NCI-H2227 (cell line): ENCODE measurements around the gene NREP.

Source experiments
- DNase-seq: peaks from one replicate; lab custom pipeline; 2025; ENCODE audit not compliant: unreplicated experiment; lab: John Stamatoyannopoulos, UW

Gene NREP, protein sequence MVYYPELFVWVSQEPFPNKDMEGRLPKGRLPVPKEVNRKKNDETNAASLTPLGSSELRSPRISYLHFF

DNA sequence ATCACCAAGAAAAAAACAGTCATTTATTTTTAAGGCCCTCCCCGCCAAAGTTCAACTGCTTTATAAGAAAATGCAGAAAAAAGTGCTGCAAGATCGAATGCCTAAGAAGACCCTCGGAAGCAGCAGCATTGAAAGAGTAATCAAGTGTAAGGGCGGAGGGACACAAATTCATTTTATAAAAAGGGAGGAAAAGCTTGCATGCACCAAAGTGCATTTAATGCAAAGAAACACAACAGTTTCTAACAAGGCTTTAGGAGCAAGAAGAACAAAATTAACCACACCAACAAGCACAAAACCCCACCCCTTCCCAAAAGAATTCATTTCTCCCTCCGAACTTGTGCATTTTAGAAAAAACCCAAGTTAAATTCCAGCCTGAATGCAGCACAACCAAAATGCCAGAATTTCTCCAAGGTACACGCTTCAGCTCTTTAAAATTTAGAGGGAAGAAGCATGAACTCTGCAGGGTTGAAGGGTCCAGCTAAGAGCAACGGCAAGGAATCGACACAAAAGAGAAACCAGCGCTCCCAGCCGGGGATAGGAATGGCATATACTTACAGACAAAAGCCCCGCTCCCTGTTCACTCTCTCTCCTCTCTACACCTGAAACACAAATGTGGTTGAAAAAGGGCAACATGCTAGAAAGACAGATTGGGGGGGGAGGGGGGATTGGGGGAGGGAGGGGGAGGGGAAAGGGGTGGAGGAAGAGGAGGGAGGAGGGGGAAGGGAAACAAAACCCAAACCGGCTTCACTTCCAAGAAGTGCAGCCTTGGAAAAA, at the start of gene NREP:
TSS of gene NREP (minus strand) at position 614 of the 774 bp plus-strand sequence. CDS start 1,422 bp downstream, outside the sequence.
- peak; percentile 30 for DNase-seq

DNA sequence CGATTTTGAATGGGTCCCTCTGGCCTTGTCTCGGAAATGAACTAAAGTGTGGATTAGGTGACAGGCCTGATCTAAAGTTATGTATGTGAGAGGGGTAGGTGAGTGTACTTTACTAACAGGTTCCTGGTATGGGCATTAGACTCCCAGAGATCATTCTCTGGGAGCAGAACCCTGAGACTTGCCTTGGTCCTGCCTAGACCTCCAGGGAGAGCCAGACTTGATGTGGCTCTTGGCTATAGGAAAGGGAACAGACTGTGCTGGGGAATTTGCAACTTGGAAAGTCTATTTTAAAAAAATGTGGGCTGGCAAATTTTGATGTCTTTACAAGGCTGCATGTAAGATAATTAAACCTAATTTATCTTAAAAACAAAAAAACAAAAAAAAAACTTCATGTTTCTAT, 49.8 kb upstream of the NREP start:
- DNase-seq = no peak

DNA sequence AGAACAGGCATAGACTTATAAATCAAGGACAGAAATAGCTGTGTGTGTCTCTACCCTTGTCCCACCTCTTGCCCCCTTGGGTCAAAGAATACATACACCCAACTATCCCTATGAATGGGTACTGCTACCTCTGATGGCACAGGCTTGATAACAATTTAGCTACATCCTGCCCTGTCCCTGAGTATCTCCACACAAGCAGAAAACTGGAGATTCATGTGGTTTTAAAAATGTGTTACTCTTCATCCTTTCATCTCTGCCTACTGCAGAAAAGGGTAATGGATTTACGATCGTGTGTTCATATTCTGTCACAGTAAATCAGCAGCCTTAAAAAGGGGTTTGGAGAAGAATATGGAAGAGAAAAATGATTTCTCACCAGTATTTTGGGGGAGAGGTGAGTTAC, 49.2 kb upstream of the NREP start:
- DNase-seq = no peak

DNA sequence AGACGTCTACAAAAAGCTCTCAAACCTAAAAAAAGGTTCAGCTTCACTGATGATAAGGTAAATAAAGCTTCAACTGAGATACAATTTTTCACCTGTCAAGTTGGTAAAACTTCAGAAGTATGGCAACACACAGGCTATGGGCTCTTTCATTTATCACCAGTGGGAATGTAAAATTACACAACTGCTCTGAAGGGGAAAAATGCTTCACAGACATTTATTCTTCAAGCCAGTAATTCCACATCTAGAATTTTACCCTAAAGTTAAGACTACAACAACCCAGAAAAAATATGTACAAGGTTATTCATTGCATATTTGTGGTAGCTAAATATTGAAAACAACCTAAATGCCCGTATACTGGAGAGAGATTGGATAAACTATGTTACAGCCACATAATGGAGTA, 48.1 kb upstream of the NREP start:
- no peak for DNase-seq

DNA sequence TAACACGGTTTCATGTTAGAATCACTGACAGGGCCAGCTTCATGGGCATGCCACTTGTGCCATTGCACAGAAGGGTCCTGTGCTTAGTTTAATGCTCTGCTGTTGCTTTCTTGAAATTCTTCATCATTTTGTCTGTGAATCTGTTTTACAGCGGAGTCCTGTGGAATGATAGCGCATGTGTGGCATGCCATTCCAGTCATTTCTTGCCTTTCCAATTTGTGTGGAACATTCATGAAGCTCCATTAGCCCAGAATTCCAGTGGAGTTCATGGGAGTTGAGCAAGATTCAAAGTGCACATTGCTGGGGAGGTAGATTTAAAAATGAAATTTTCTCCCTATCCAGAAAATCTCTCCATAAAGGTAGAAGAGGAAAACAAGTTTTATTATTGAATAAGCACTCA, 43.4 kb upstream of the NREP start:
- DNase-seq = no peak

DNA sequence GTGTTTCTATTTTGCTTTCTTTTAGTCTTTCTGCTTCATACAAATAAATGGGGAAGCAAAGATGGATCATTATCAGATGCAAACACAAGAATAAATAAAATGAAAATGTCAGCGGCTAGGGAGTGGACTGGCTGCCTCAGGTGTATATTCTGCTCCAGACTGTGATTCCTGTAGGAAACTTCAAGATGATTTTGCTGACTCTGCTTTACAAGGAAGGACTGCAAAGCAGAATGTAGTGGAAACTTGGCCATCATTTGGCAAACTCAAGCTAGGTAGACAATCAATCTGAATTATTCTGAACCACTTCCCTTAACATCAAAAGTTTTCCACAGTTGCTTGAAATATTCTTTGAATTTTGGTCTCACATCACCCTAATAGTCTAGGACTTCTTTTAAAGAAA, 38.1 kb upstream of the NREP start:
- no peak for DNase-seq

DNA sequence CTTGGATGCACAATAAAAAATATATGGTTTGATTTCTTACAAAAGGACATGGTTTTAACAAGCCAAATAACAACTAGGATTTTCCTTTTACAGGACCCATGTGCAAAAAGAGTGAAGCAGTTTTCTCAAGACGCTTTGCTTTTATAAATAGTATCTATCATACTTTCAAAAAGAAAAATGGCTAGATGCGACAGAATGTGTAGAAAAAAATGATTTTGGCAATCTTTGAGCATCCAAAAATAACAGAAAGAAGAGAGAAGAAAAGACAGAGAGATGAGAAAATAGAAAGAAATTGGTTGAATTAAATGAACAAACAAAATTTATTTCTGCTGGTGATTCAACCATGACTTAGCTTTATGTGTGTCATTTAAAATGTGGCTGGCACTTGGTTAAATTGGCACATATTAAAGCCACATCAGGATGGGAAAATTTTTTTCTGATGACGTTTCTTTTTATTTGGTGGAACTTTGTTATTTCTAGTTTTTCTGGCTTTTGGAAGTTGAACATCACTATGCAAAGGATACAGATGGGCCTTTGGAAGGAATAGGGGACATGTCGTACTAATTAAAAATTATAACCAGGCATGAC, 35.6 kb upstream of the NREP start:
- no peak for DNase-seq

DNA sequence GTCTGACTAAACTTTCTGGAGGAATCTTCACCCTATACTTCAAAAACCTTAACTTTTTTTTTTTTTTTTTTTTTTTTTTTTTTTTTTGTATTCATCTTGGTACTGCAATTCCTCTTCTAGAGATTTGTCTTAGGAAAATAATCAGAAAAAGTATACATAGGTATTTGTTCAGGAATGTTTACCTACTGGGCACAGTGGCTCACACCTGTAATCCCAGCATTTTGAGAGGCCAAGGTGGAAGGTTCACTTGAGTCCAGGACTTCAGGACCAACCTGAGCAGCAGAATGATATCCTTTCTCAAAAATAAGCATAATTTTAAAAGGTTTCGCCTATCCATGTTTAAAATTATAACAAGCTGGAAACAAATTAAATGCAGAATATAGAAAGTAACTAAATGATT, 33.3 kb upstream of the NREP start:
- DNase-seq = no peak

DNA sequence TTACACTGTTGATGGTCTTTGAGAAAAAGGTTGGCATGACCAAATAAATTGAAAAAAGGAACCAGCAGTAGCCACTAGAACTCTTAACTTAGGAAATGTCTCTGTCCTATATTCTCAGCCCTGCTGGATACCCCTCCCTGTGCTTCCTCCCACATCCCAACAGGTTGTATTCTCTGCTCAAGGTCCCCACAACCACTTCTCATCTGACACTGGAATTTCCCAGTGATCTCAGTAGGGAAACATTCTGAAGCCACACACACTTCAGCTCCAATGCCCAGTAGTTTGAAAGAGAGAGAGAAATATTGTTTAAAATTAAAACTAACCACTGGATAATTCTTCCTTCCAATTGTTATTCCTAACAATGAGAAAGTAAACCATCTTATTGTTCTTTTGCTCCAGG, 30.0 kb upstream of the NREP start:
- no peak for DNase-seq

DNA sequence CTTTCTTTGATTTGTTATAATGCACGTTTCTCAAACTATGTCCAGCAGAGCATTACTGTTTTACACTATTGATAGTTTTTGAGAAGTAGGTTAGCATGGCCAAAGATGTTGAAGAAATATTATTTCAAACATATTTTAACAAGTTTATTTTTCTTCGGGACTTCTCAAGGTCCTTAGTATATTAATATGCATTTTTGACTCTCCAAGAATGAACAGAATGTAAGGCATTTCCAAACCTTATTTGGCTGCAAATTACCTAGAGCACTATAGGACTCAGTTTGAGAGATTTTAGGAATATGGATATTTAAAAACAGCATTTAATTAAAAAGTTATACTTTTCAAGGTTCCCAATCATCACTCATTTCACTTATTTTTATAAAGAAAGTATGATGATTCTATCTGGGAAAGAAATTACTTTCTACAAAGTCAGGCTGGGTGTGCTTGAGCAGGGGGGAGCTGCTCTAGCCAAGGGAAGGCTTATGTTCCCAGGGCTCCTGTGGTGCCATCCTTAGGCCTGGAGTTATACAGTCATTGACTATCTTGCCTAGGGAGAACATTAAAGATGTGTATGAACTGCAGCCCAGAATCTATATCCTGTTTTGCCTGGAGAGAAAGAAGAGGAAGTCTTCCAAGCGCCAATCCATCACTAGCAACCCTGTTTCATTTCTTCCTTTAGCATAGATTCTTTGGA, 27.6 kb upstream of the NREP start:
- DNase-seq = no peak

DNA sequence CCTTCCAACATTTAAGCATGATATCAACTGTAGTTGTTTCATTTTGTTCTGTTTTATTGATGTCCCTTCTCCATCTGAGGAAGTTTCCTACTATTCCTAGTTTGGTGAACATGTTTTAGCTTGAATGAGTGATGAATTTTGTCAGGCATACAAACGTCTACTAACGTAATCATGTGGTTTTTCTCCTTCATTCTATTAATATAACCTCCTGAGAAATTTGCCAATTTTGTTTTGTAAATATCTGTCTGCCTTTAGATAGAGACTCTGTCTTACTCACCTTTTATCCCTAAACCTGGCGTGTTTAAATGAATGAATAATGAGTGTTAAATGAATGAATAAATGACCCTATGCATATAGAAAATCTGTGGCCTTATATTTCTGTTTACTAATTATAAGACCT, 26.5 kb upstream of the NREP start:
- DNase-seq = no peak

DNA sequence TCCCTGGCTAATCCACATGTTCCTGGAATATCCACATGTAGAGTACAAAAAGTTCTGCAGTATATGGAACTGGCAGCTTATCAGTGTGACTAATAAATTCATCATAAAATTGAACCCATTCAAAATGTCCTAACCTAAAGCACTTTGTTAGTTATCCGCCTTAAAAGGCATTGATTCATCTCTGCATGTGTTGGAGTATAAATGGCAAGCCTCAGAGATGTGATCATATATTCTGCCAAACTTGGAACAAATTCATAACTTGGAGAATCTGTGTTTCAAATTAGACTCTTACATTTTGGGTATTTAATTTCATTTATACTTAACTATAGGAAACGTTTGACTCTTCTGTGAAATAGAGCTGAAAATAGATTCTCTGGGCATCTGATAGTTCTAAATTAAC, 25.2 kb upstream of the NREP start:
- no peak for DNase-seq

DNA sequence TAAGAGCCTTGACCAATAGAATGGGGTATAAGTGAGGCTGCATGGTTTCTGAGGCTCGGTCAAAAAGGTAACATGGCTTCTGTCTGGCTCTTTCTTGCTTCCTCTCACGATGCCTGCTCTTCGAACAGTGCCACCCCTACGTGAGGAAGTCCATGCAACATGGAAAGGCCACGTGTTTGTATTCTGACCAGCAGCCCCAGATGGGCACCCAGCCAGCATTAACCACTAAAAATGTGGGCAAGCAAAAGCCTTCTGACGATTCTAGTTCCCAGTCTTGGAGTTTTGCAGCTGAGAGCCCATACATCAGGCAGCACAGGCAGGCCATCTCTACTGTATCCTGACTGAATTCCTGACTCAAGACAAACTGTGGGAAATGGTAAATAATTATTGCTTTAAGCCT, 24.2 kb upstream of the NREP start:
- no peak for DNase-seq

DNA sequence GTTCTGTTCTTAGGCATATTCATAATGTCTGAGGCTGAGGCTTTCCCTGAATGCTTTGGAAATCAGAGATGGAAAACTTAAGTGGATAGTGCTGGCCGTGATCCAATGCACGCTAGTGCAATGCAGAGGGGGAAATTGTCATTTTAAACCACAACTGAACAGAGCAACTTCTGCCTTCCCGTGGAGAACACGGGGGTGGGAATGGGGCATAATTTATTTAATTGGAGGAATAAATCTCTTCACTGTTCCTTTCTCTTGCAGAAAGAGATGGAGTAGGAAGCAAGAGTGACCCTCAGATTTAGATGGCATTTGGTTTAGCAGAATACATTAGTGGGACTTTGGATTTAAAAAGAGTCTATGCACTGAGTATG, 22.9 kb upstream of the NREP start:
- DNase-seq = peak; percentile 44

DNA sequence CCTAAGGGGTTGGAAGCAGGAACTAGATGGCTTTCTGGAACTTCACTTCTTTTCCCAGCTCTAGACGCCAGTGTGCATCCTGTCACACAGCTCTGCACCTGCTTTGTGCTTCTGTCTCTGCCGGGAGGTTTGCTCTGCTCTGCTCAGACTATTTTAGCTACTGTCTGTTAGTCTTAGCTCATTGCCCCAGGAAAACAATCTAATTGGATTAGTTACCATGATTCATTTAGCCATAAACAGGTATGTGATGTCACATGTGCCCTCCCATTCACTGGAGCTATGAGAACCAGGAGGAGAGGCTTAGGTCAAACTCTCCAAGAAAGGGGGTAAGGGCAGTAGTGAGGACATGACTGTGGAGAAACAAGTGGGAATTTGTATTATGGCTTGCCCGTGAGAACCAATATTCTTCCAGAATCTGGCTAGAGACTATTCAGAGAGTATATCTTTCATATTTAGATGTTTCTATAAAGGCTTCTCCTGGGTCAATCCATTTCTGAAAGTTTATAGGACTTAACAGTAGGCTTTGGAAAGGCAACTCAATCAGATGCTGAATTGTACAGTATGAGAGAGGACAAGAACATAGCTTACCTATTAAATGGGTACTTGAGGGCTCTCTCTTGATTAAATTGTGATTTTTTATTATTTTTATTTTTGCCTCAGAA, 22.4 kb upstream of the NREP start:
- DNase-seq = no peak

DNA sequence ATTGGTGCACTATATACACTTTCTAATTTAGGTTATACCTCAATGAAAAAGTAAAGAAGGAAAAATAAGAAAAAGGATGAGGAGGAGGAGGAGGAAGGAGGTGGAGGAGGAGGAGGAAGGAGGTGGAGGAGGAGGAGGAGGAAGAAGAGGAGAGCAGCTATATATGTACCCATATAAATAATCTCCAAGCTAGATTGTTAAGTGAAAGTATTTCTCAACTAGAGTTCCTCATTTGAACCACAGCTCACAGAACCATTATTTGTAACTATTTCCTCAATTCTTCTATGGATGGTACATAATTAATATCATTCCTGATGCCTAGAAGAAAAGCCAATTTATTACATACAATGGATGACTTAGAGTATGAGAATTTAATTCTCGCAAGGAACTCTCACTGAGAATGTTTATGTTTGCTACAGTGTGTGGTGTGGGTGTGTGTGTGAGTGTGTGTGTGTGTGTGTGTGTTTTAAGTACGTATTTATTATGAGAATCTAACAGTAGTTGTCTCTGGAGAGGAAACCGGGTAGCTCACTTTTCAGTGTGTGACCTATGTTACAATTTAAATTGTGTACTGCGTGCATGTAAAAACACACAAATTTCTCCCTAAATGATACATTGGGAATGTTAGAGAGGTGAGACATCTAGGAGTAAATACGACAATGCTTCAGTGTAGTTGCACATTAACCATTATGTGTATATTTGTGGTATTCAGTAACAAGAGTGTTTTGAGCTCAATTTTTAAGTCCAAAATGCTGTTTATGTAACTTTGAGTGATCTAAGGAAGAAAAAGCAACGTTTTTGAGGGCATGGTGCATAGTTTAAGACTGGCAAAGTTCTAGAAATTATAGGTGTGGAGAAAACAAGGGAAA, 20.2 kb upstream of the NREP start:
- no peak for DNase-seq

DNA sequence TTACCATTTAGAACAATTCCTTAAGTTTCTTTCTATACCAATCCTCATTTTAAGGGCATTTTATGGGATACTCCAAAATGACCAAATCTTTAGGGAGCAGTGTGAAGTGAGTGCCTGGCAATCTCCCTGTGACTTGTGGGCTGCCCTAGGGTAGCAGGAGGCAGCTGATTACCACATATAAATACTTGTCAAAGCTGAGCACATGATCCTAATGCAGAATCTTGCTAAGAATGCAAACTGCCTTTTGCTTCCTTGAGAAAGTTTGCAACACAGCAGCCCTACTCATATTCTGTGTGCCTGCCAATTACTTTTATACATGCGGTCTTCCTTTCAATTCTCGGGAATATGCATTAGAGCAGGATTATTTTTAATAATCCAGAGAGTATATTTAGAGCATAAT, 18.2 kb upstream of the NREP start:
- DNase-seq = no peak

DNA sequence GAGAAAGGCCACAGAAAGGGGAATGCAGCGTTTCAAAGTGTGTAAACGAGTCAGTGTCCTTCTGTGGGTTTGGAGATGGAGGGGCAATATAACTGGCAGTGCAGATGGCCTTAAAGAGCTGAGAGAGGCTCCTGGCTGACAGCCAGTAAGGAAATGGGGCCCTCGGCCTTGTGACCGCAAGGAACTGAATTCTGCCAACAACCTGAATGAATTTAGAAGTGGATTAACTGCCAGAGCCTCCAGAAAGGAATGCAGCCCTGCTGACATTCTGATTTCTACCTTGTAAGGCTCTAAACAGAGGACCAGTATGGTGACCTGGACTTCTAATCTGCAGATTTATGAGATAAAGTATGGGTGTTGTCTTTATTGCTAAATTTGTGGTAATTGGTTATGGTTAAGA, 17.5 kb upstream of the NREP start:
- peak; percentile 10 for DNase-seq

DNA sequence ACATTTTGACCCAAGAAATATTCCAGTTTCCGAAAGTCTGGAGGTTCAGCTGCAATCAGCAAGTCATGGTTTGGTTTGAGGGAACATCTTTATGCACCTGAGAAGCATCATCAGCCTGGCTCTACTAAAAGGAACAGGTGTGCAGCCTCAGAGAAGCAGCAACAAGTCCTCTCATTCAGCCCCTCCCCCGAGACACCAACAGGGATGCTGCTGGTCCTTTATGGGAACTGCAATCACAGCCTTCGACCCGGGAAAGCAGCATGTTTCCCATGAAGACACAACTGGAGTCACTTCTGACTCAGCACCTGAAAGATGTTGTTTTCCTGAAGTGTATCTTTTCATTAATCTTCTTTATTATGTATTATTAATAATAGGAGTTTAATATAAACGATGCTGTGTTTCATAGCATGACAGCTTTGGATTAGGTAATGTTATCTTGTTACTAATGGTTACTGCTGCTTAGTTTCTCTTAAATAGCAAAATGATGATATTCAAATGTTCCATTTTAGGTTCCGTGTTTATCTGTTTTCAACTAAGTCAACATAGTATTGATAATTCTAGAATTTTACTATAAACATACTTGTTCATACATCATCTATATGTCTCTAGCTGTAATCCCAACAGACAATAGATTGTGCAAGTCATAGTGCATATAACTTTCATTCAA, 15.6 kb upstream of the NREP start:
- DNase-seq = peak; percentile 21

DNA sequence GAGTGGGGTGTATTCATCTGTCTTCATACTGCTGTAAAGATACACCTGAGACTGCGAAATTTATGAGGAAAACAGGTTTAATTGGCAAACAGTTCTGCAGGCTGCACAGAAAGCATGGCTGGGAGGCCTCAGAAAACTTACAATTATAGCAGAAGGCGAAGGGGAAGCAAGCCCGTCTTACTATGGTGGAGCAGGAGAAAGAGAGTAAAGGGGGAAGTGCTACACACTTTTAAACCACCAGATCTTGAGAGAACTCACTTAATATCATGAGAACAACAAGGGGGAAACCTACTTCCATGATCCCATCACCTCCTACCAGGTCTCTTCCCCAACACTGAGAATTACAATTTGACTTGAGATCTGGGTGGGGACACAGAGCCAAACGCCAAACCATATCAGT, 12.5 kb upstream of the NREP start:
- no peak for DNase-seq
